GM18511 (cell line): Measurements from ENCODE around the gene SLC30A9.

Source experiments
- ATAC-seq: cut with Tn5 transposase; IDR thresholded peaks from one replicate; pipeline ENCODE4 v1.9.1; 2021; ENCODE audit warnings: mild to moderate bottlenecking, moderate library complexity; ENCODE audit not compliant: unreplicated experiment

The SLC30A9 gene

GRCh38 chr4:41990365-41991111 lies at the start of gene SLC30A9:
TSS of gene SLC30A9 (plus strand) at chr4:41990530. CDS start at chr4:41990652, 122 bp downstream.
- peak; percentile 99 for ATAC-seq

DNA sequence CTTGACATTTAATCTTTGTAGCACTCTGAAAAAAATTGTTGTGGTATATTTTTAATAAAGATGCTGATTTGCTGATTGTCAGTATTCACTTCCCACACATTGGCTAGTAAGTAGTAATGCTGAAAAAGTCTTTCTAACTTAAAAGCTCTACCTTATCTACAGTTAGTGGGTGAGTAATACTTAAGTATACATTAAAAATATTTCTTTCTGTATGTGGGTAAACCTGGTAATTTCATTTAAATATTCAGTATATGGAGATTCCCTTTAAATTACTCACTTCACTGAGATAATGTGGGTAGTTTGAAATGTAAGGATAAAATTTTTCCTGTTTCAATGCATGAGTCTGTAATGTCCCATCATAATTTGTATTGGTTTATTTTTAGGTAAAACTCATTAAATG lies 49.5 kb upstream of the SLC30A9 start:
- ATAC-seq: no peak

DNA sequence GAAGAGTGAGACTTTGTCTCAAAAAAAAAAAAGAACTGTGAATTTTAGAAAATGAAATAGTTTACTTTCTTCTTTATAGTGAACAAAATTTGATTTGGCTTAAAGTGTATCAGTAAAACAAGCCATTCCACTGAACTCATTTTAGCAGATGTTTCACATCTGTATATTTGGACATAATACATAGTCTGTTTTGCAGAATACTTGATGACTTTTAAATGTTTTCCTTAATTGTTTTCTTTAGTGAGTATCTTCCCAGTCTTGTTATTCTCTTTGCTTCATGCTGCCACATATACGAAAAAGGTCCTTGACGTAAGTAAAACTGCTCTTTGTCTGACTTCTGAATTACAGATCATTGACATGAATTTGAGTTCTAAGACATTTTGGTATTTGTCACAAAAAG lies 46.8 kb upstream of the SLC30A9 start:
- ATAC-seq: no peak

DNA sequence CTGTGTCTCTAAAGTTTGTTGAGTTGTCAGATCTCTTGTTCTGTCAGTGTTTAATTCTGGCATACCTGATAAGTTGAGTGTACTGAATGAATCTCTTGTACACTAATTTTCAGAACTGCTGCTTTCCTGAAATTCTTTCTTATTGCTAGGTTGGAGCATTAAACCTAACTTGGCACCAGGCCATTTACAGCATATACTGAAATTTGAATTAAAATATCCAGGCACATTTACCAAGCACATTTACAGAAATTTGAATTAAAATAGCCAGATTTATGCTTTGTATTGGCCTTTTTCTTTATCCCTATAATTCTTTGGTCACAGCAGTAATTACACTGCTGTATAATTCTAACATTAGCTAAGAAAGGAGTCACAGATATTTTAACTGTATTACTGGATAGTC lies 46.2 kb upstream of the SLC30A9 start:
- no peak for ATAC-seq

DNA sequence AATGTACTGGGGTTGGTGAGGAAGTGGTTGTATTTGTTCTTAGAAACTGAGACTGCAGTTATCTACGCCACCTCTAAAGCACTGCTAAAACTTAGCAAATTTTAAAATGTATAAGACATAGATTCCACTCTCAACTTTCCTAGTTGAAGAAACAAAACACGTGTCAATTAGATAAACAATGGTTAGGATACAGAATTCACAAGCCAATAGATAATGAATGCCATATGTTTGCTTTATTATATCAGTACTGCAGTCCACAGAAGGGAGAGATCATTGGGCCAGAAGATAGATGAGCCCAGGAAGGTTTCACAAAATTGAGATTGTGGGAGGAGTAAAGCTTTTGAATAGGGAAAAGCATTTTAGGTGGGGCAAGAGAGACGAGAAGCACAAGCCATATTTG lies 40.8 kb upstream of the SLC30A9 start:
- no peak for ATAC-seq

DNA sequence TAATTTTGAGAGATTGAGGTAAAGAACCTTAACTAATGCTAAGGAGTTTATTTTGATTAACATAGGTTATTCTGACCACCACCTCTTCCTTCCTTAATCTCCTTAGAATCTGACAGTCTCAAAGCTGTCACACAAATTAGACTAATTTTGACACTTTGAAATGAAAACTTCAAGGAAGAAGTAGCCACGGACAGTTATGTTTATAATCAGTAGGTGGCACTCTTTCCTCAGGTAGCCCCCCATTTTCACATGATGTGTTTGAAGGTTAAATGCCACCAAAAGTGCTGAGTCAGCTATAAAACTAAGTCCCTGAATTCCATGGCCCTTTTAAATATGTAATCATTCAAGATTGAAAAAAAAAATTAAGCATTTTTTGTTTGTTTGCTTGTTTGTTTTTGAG lies 32.7 kb upstream of the SLC30A9 start:
- peak; percentile 79 for ATAC-seq

GRCh38 chr4:41963105-41963504 lies 27.2 kb upstream of the SLC30A9 start:
- no peak for ATAC-seq

GRCh38 chr4:41964401-41964800 lies 25.9 kb upstream of the SLC30A9 start:
- ATAC-seq: no peak

DNA sequence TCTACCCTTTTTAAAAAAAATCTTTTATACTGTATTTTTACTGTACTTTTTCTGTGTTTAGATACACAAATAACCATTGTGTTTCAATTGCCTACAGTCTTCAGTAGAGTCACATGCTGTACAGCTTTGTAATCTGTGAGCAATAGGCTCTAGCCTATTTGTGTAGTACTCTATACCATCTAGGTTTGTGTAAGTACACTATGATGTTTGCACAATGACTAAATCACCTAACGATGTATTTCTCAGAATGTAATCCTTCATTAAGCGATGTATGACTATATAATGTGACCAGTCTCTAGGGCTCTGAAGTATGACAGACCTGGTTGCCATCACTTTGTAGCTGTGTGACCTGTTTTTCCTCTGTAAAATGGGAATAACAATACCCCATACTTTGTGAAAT lies 22.9 kb upstream of the SLC30A9 start:
- ATAC-seq: no peak

DNA sequence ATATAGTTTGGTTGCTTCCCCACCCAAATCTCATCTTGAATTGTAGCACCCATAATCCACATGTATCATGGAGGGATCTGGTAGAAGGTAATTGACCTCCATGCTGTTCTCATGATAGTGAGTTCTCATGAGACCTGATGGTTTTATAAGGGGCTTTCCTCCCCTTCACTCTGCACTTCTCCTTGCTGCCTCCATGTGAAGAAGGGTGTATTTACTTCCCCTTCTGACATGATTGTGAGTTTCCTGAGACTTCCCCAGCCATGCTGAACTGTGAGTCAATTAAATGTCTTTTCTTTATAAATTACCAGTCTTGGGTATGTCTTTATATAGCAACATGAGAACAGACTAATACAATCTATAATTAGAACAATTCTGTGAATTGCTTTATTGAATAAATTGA lies 20.7 kb upstream of the SLC30A9 start:
- no peak for ATAC-seq

DNA sequence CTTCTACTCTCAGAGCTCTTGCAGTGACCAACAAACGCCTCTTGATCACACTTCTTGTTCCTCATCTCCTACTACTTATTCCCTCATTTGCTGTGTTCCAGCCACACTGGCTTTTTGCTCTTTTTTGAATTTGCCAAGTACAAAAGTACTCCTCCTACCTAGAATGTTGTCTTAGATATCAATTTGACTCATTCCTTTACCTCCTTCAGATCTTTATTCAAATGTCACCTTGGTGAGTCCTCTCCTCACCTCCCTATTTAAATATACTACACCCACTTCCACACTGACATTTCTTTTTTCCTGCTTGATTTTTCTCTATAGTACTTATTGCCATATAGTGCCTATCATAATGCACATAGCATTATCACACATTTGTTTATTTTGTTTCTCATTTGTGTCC lies 15.0 kb upstream of the SLC30A9 start:
- ATAC-seq: no peak

GRCh38 chr4:41976775-41977516 lies 13.4 kb upstream of the SLC30A9 start:
- no peak for ATAC-seq

GRCh38 chr4:41977709-41978108 lies 12.6 kb upstream of the SLC30A9 start:
- ATAC-seq: no peak

- no peak for ATAC-seq
Measured at GRCh38 chr4:41981456-41981855, 8.9 kb upstream of the SLC30A9 start, which contains the start of gene DCAF4L1. TSS of gene DCAF4L1 (plus strand) at chr4:41981756. CDS start at chr4:41981793, 37 bp downstream.

GRCh38 chr4:41982716-41983115 lies 7.6 kb upstream of the SLC30A9 start:
- ATAC-seq: no peak

GRCh38 chr4:41985151-41985550 lies 5.2 kb upstream of the SLC30A9 start:
- ATAC-seq: no peak

DNA sequence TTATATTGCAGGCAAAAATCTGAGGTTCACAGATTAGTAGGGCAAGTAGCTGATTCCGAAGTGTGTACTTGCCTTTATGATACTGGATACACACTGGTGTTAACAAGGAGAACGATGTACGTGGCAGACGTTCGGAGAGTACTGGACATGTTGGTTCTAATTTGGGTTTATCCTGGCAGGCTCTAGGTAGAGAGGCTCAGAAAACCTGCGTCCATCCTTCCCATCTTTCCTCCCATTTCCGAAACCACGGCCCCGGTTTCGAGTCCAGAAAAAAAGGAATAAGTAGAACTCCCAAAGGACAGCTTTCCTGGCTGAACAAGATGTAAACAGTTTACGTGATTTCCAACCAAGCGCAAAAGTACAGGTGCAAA lies 351 bp upstream of the SLC30A9 start:
- peak; percentile 30 for ATAC-seq

- ATAC-seq: no peak
Measured at GRCh38 chr4:41991916-41992767, 1.8 kb downstream of the SLC30A9 start.

- ATAC-seq: no peak
Measured at GRCh38 chr4:41992967-41993857, 2.9 kb downstream of the SLC30A9 start.

GRCh38 chr4:41994461-41994985 lies 4.2 kb downstream of the SLC30A9 start:
- ATAC-seq: no peak
